Astrocyte of the spinal cord (primary cell): ENCODE results near the gene PDCD10.

Source experiments
- DNase-seq: peaks from one replicate; pipeline ENCODE4 v3.0.0; 2011; ENCODE audit warnings: low read depth, low spot score
- H3K4me3 ChIP-seq: 2 replicates; pipeline ENCODE4 v1.5.1; 2011; ENCODE audit warnings: low read depth, mild to moderate bottlenecking, low read length, moderate library complexity
- in situ Hi-C: cut with HindIII; loops from 2 replicates; pipeline ENCODE4 v1.10.0; 2017; ENCODE audit warnings: low sequenced_read_pairs
- TF ChIP-seq, protein P1 (sequence below): IDR thresholded peaks from 2 replicates; pipeline ENCODE4 v1.5.1; 2012; ENCODE audit warnings: low read depth, mild to moderate bottlenecking, low read length, inconsistent platforms

PDCD10 gene

DNA sequence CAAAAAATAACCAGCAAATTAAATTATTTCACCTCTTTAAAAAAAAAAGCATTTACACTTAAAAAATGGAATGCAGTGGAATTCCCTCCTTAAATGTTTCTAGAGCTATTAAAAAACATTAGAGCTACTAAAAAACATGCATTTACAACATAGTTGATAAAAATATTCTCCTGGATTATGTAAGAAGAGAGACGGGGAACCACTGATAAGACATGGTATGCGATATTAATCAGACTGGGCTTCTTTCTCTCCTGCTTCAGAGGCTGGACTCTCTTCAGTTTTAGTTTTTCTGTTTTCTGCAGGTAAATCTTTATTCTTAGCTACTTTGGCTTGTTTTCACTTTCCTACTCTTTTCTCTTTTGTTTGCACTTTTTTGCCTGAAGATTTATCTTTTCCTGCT, 40.6 kb downstream of the PDCD10 start:
- no peak overlapping the region for H3K4me3 ChIP-seq
- TF ChIP-seq, protein P1, sequence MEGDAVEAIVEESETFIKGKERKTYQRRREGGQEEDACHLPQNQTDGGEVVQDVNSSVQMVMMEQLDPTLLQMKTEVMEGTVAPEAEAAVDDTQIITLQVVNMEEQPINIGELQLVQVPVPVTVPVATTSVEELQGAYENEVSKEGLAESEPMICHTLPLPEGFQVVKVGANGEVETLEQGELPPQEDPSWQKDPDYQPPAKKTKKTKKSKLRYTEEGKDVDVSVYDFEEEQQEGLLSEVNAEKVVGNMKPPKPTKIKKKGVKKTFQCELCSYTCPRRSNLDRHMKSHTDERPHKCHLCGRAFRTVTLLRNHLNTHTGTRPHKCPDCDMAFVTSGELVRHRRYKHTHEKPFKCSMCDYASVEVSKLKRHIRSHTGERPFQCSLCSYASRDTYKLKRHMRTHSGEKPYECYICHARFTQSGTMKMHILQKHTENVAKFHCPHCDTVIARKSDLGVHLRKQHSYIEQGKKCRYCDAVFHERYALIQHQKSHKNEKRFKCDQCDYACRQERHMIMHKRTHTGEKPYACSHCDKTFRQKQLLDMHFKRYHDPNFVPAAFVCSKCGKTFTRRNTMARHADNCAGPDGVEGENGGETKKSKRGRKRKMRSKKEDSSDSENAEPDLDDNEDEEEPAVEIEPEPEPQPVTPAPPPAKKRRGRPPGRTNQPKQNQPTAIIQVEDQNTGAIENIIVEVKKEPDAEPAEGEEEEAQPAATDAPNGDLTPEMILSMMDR: no peak
- in situ Hi-C loops: no loop called here
- DNase-seq: no peak

DNA sequence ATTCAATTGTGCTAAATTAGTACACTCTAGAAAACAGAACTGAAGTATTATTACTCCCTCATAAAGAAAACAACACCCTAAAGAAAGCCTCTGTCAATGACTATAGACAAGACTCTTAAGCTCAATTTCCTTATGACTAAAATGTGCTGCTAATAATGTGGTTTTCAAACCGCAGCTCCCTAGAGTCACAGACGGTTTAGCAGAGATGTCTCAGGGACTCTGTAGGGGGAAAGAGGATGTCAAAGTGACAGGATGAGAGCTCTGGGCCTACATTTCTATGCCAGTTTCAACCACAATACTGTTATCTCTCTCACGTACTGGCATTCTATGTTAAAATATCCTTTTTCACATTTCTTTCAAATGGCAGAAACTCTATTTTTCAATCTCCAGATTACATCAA, 43.3 kb downstream of the PDCD10 start:
- H3K4me3 ChIP-seq: no peak overlapping the region
- in situ Hi-C loops: no loop called here
- no peak for DNase-seq
- TF ChIP-seq, protein P1: no peak

DNA sequence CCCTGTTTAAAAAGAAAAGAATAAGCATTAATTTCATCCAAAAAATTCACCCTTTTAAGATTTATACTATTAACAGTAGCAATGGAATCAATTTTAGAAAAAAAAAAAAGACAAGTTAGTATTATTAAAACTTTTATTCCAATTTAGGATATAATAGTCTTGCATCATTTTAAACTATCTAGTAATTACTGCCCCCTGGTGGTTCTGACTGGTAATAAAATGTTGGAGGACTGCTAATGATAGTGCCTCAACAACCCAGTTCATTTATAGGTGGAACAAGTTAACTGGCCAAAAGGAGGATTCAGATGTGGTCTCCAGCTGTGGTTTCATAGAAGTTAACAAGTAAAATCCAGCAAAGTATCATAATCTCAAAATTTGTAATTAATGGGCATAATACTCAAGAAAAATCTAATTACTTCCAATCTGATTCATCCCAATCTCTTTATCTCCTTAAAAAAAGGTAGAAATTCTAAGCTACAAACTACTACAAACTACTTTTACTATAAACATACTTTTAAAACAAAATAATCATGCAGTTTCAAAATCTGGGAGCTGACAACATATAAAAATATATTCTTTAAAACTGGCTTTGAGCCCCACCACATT, 50.2 kb downstream of the PDCD10 start:
- TF ChIP-seq, protein P1: peak; percentile 58
- peak; percentile 71 for DNase-seq
- in situ Hi-C loops: no loop called here

DNA sequence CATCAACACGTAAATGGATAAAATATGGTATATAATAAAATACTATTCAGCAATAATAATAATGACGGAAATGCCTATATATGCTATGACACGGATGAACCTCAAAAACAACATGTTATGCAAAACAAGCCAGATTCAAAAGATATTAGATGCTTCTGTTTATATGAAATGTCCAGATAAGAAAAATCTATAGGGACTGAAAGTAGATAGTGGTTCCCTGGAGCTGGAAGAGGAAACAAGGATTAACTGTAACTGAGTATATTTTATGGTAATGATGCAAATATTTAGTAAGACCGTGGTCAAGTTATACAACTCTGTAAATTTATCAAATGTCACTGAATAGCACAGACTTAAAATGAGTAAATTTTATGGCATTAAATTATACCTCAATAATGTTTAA, 55.2 kb downstream of the PDCD10 start:
- TF ChIP-seq, protein P1: no peak
- H3K4me3 ChIP-seq: no peak overlapping the region
- DNase-seq: no peak
- in situ Hi-C loops: no loop called here

More for the DNA sequence above, 50.2 kb downstream of the PDCD10 start:
- H3K4me3 ChIP-seq: no peak overlapping the region

DNA sequence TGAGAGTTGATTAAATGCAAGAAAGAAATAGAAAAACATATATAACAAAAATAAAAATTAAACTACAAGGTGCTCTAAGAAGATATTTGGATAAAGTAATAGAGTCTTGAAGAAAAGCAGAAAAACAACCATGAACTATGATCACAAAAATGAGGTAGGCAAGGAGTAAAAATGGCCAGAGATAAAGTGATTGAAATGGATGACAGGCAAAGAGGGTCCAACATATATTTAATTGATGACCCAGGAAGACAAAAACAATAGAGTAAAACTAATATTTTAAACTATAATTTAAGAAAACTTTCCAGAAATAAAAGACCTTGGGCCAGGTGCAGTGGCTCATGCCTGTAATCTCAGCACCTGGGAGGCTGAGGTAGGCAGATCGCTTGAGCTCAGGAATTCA, 58.8 kb downstream of the PDCD10 start:
- in situ Hi-C loops: no loop called here
- TF ChIP-seq, protein P1: no peak
- no peak overlapping the region for H3K4me3 ChIP-seq
- no peak for DNase-seq

DNA sequence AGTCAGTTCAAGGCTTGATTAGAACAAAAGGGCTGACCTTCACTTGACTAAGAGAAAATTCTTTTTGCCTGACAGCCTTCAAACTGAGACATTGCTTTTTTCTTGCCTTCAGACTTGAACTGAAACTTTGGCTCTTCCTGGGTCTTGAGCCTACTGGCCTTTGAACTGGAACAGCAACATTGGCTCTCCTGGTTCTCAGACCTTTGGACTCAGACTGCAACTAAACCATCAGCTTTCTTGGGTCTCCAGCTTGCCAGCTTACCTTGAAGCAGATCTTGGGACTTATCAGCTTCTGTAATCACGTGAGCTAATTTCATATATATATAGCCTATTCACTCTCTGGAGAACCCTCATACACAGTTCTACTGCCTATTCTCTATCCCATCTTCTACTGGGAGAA, 61.5 kb downstream of the PDCD10 start:
- in situ Hi-C loops: no loop called here
- TF ChIP-seq, protein P1: no peak
- no peak overlapping the region for H3K4me3 ChIP-seq
- DNase-seq: no peak
